ENCODE data around the gene ABCA3.

The ABCA3 gene

GRCh38 chr16:2333772-2334379 lies 6.7 kb downstream of the ABCA3 start:
- no peak overlapping the region for H3K4me3 ChIP-seq (ENCODE audit: low read depth, low read length)
- no peak for TF ChIP-seq CTCF (IDR thresholded peaks at IDR 0.05; ENCODE audit: low read depth, low read length)

DNA sequence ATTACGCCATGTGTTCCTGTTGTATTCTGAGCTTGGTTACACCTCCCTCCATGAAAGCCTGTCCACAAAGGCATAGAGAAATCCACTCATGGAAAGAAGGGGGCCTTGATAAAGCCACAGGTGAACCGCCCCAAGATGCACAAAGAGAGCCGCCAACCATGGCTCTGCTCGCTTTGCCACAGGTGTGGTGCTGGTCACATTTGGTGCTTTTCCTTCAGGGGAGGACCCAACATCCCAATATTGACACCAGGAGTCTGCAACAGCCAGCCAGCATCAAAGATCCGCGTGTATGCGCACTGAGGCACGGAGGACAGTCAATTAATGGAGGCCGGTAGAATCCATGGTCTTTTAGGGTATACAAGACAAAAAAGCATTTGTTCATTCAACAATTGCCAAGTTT lies 7.3 kb downstream of the ABCA3 start:
- TF ChIP-seq CTCF (IDR thresholded peaks at IDR 0.05; ENCODE audit: low read depth, low read length), result no peak
- H3K4me3 ChIP-seq (ENCODE audit: low read depth, low read length), result no peak overlapping the region

- TF ChIP-seq CTCF (IDR thresholded peaks at IDR 0.05; ENCODE audit: low read depth, low read length), result no peak
- H3K4me3 ChIP-seq (ENCODE audit: low read depth, low read length), result no peak overlapping the region
These were observed 8.6 kb downstream of the ABCA3 start for GRCh38 chr16:2331931-2332267.

- no peak for TF ChIP-seq CTCF (IDR thresholded peaks at IDR 0.05; ENCODE audit: low read depth, low read length)
- no peak overlapping the region for H3K4me3 ChIP-seq (ENCODE audit: low read depth, low read length)
These were observed 9.2 kb downstream of the ABCA3 start for GRCh38 chr16:2331199-2331930.

DNA sequence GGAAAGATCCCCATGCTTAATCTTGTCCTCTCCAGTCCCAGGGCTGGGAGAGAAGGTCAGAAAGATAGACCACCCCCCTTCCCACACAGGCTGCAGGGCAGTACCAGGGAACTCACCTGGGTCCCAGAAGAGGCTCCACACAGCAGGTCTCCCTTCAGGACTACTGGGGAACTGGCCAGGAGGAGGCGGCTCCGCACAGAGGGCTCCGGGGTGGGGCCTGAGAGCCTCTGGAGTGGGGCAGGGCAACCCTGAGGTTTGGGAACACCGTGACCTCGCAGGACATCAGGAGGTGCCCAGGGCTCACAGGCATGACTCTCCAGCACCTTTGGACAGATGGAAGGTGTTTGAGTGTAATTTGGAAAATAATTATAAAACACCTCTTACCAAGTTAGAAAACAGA lies 11.0 kb downstream of the ABCA3 start:
- no peak for TF ChIP-seq CTCF (IDR thresholded peaks at IDR 0.05; ENCODE audit: low read depth, low read length)

DNA sequence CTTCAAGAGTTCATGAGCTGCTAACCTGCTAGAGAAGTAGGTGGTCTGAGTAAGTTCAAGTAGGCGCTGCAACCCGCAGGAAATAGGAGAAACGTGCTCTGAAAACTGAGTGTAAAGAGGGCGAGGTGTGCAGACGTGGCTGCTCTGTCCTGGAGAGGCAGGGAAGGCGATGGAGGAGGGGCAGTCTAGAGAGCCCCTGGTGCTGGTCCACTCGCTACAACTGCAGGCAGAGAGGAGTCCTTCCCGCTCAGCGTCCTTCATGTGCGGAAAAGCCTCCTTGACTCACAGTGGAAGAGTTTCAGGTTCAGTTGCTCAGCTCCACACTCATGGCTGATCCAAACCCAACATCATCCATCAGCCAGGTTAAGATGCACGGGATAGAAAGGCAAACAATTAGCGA lies 12.1 kb downstream of the ABCA3 start:
- H3K4me3 ChIP-seq (ENCODE audit: low read depth, low read length), result no peak overlapping the region
- no peak for TF ChIP-seq CTCF (IDR thresholded peaks at IDR 0.05; ENCODE audit: low read depth, low read length)

More for the DNA sequence above, 11.0 kb downstream of the ABCA3 start:
- no peak overlapping the region for H3K4me3 ChIP-seq (ENCODE audit: low read depth, low read length)

DNA sequence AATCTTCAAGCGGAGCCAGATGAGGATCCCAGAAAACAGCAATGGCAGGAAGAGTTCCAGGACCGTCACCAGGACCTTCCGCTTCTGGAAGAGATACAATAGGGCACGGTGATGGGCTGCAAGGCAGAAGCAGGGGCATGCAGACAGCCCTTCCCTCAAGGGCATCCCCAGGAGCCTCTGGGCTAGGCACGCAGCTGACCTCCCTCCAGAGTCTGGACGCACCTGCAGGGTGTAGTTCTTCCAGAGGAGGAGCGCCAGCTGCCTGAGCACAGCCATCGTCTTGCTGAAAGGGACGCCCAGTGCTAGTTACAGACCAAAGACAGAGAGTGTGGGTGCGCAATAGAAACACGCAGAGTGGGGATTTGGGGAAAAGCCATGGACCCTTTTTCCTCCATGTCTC lies 14.3 kb downstream of the ABCA3 start:
- TF ChIP-seq CTCF (IDR thresholded peaks at IDR 0.05; ENCODE audit: low read depth, low read length), result no peak
- H3K4me3 ChIP-seq (ENCODE audit: low read depth, low read length), result no peak overlapping the region

All from WI38 (cell line).